SK-N-MC (cell line): ENCODE results near the gene TNKS1BP1.

Experiments
- EZH2 ChIP-seq: fragments of 200-600 bp; sonication (generic); IDR thresholded peaks from one replicate; pipeline ENCODE4 v1.6.1; 2017; ENCODE audit warnings: antibody characterized with exemption
- FOXP2 ChIP-seq: optimal IDR thresholded peaks from 2 replicates; pipeline ENCODE3; 2011; ENCODE audit warnings: mild to moderate bottlenecking, moderate library complexity; ENCODE audit not compliant: insufficient read depth; ENCODE audit errors: extremely low read length, control extremely low read depth
- POLR2AphosphoS5 ChIP-seq: IDR thresholded peaks from 2 replicates; pipeline ENCODE4 v1.6.1; 2012; ENCODE audit warnings: mild to moderate bottlenecking, low read depth, low read length, borderline replicate concordance

DNA sequence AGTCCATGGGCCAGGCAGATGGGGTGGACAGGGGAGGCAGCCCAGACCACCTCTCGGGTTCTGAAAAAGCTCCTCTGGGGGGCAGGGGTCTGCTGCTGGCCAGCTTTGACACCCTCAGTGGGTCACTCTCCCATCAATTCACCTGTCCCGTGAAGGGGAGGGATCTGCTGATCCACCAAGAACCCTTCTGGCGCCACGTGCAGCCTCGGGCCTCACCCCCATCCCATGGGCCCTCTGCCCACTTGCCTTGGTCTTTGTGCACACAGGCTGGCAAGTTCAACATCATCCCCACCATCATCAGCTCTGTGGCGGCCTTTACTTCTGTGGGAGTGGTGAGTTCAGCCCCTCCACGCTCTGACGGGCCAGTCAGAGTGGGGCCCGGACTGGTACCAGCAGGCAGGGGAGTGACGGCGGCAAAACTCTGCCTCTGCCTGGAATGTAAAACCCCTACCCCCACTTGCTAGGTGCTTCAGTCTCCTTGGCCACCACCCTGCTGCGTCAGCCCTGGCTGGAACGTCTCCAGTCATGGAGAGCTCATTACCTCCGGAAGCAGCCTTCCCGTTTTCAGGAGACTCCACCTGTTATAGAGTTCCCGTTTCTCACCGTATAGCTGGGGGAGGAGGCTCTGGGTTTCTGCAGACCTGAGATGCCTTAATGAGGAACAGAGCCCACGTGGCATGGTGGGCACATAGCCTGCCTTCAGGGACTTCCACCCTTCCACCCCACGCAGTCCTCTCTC is 43.5 kb upstream of the TNKS1BP1 start:
- TF ChIP-seq FOXP2 (no peak), EZH2 (no peak), POLR2AphosphoS5 (no peak)
